Stimulated activated CD8-positive, alpha-beta memory T cell treated with anti-CD3 and anti-CD28 coated beads, Interleukin-2, amount 100 ng/mL, for 48 hours (primary cell): ENCODE results near the gene DNAJB13.
"Not testable (repeated sequence)": the region's sequence is repeated elsewhere in the genome, so short reads cannot be mapped to it uniquely, and the experiment has no call there.

Experiments used
- DNase-seq, 2 donors: peaks; one replicate each; pipeline ENCODE4 v3.0.0-alpha.2; 2020; ENCODE audit warnings: low read depth in 2 of 2

The DNAJB13 gene

GRCh38 chr11:73950869-73951710, at the start of gene DNAJB13:
DNAJB13 (plus strand) TSS chr11:73951026; CDS start chr11:73951070, 44 bp downstream.
- DNase-seq: no peak

GRCh38 chr11:73902303-73902702, 48.5 kb upstream of the DNAJB13 start:
- no peak for DNase-seq

- no peak for DNase-seq
These were observed 43.6 kb upstream of the DNAJB13 start for GRCh38 chr11:73907191-73907590.

- no peak for DNase-seq
These were observed 38.8 kb upstream of the DNAJB13 start for GRCh38 chr11:73912026-73912425.

- DNase-seq: no peak
These were observed 37.4 kb upstream of the DNAJB13 start for GRCh38 chr11:73913472-73913871.

GRCh38 chr11:73914284-73914683, 36.5 kb upstream of the DNAJB13 start:
- no peak for DNase-seq

GRCh38 chr11:73916435-73916834, 34.4 kb upstream of the DNAJB13 start:
- no peak for DNase-seq

- no peak for DNase-seq
These were observed 29.6 kb upstream of the DNAJB13 start for GRCh38 chr11:73921180-73921579.

- no peak for DNase-seq
These were observed 21.4 kb upstream of the DNAJB13 start for GRCh38 chr11:73929388-73929787.

GRCh38 chr11:73931039-73931645, 19.7 kb upstream of the DNAJB13 start:
- no peak for DNase-seq

- DNase-seq: no peak
These were observed 18.9 kb upstream of the DNAJB13 start for GRCh38 chr11:73931951-73932350.

GRCh38 chr11:73932781-73933180, 18.0 kb upstream of the DNAJB13 start:
- DNase-seq: no peak

GRCh38 chr11:73936047-73936446, 14.8 kb upstream of the DNAJB13 start:
- DNase-seq: not testable (repeated sequence)

- DNase-seq: no peak
These were observed 11.7 kb upstream of the DNAJB13 start for GRCh38 chr11:73939096-73939495.

GRCh38 chr11:73940801-73941570, 9.8 kb upstream of the DNAJB13 start:
- no peak for DNase-seq

GRCh38 chr11:73942010-73942409, 8.8 kb upstream of the DNAJB13 start:
- no peak for DNase-seq

- DNase-seq: no peak
These were observed 6.7 kb upstream of the DNAJB13 start for GRCh38 chr11:73944085-73944484.

- DNase-seq: no peak
These were observed 5.9 kb upstream of the DNAJB13 start for GRCh38 chr11:73944901-73945300.

- no peak for DNase-seq
These were observed 5.4 kb upstream of the DNAJB13 start for GRCh38 chr11:73945396-73945795.

GRCh38 chr11:73946798-73947458, 3.9 kb upstream of the DNAJB13 start:
- DNase-seq: no peak

GRCh38 chr11:73949246-73949645, 1.6 kb upstream of the DNAJB13 start:
- no peak for DNase-seq

- no peak for DNase-seq
These were observed 914 bp upstream of the DNAJB13 start for GRCh38 chr11:73949912-73950311.
